ENCODE results near the gene ZNF786.

ZNF786 gene

DNA sequence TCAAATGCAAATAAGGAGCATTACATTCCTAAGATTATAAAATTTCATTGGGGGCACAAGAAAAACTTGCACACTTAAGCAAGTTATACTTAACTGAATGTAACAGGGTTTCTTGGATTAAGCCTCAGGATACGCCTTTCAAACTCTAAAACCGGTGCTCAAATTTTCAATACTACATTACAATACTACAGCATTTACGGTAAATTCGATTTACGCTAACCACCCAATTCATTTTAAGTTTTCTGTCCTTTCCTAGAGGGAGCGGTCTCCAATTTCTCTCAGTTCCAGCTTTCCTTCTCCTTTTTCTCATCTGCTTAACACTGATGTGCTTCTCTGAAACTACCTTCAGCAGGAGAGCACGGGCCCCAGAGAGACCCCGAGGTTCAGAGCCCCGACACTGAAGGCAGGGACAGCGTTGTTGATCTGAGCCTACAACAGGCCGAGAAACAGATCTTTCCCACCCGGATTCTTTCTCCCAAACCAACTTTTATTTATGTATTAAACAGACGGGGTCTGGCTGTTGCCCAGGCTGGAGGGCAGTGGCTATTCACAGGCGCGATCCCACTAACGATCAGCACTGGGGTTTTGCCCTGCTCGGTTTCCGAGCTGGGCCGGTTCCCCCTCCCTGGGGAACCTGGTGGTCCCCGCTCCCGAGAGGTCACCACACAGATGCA is 34.8 kb upstream of the ZNF786 start:
- TF ChIP-seq, protein P1, sequence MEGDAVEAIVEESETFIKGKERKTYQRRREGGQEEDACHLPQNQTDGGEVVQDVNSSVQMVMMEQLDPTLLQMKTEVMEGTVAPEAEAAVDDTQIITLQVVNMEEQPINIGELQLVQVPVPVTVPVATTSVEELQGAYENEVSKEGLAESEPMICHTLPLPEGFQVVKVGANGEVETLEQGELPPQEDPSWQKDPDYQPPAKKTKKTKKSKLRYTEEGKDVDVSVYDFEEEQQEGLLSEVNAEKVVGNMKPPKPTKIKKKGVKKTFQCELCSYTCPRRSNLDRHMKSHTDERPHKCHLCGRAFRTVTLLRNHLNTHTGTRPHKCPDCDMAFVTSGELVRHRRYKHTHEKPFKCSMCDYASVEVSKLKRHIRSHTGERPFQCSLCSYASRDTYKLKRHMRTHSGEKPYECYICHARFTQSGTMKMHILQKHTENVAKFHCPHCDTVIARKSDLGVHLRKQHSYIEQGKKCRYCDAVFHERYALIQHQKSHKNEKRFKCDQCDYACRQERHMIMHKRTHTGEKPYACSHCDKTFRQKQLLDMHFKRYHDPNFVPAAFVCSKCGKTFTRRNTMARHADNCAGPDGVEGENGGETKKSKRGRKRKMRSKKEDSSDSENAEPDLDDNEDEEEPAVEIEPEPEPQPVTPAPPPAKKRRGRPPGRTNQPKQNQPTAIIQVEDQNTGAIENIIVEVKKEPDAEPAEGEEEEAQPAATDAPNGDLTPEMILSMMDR (IDR thresholded peaks at IDR 0.05; ENCODE audit: low read length, missing control alignments) = no peak
- peak; percentile 8 for DNase-seq (ENCODE audit: low read depth)
- H3K4me3 ChIP-seq (replicated peaks; ENCODE audit: low read depth, low read length) = peak overlapping the region; percentile 96

DNA sequence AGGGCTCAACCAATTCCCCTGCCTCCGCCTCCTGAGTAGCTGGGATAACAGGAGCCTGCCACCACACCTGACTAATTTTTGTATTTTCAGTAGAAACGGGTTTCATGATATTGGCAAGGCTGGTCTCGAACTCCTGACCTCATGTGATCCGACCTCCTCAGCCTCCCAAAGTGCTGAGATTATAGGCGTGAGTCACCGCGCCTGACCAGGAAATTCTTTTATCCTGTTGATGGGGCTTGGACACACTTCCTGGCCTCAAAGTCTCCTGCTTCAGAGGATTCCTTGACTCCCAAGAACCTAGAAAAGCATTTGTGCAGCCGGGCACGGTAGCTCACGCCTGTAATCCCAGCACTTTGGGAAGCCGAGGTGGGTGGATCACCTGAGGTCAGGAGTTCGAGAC is 19.5 kb upstream of the ZNF786 start:
- no peak overlapping the region for H3K4me3 ChIP-seq (replicated peaks; ENCODE audit: low read depth, low read length)
- no peak for DNase-seq (ENCODE audit: low read depth)
- TF ChIP-seq, protein P1 (IDR thresholded peaks at IDR 0.05; ENCODE audit: low read length, missing control alignments) = no peak

DNA sequence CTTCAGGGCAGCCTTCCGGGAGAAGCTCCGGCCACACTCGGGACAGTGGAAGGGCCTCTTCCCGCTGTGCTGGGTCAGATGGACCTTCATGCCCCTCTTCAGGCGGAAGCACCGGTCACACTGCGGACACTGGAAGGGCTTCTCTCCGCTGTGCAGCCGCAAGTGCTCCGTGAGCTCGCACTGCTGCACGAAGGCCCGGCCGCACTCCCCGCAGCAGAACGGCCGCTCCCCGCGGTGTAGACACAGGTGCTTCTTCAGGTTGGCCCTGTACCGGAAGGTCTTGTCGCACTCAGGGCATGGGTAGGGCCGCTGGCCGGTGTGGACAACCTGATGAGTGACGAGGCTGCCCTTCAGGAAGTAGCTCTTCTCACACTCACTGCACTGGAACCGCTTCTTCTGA is 14.2 kb upstream of the ZNF786 start:
- no peak overlapping the region for H3K4me3 ChIP-seq (replicated peaks; ENCODE audit: low read depth, low read length)
- TF ChIP-seq, protein P1 (IDR thresholded peaks at IDR 0.05; ENCODE audit: low read length, missing control alignments) = no peak
- DNase-seq (ENCODE audit: low read depth) = no peak

DNA sequence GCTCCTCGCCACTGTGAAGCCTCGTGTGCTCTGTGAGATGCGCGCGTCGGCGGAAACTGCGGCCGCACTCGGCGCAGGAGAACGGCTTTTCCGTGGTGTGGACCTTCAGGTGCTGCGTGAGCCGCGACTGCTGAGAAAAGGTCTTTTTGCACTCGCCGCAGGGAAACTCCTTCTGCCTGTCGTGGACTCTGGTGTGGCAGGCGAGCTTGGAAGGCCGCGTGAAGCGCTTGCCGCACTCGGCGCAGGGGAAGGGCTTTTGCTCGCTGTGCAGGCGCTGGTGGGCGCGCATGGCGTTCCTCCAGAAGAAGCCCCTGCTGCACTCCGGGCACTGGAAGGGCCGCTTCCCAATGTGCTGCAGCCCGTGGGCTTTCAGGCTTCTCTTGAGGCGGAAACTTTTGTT is 13.7 kb upstream of the ZNF786 start:
- TF ChIP-seq, protein P1 (IDR thresholded peaks at IDR 0.05; ENCODE audit: low read length, missing control alignments) = no peak
- no peak for DNase-seq (ENCODE audit: low read depth)
- H3K4me3 ChIP-seq (replicated peaks; ENCODE audit: low read depth, low read length) = no peak overlapping the region

DNA sequence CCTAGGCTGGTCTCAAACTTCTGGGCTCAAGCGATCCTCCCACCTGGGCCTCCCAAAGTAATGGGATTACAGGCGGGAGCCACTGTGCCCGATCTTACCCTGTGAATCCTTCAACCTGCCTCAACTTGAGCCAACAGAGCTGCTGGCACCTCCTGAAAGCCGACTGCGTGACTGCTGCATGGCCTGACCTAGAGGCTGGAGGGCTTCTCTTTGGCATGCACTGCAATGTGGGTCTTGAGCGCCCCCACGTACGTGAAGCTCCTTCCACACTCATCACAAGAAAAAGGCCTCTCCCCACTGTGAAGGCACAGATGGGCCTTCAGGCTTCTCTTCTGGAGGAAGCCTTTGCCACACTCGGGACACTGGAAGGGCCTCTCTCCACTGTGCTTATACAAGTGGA is 12.9 kb upstream of the ZNF786 start:
- DNase-seq (ENCODE audit: low read depth) = no peak
- H3K4me3 ChIP-seq (replicated peaks; ENCODE audit: low read depth, low read length) = no peak overlapping the region
- TF ChIP-seq, protein P1 (IDR thresholded peaks at IDR 0.05; ENCODE audit: low read length, missing control alignments) = no peak

DNA sequence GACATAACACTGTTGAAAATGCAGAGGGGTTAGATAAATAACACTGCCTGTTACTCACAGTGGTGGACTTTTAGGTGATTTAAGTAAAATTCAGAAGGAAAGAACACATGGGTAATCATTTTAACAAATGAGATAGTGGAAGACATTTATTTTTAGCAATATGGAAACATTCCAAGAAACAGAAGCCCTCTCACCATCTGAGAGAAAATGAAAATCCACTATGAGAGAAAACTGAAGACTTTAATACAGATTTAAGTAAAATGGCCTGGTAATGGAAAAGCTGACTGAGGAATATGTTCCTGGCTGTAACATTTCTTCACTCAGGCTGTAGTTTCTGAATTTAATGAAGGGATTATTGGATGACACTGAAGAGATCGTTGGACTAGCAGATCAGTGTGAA is 12.1 kb upstream of the ZNF786 start:
- H3K4me3 ChIP-seq (replicated peaks; ENCODE audit: low read depth, low read length) = no peak overlapping the region
- TF ChIP-seq, protein P1 (IDR thresholded peaks at IDR 0.05; ENCODE audit: low read length, missing control alignments) = no peak
- no peak for DNase-seq (ENCODE audit: low read depth)

DNA sequence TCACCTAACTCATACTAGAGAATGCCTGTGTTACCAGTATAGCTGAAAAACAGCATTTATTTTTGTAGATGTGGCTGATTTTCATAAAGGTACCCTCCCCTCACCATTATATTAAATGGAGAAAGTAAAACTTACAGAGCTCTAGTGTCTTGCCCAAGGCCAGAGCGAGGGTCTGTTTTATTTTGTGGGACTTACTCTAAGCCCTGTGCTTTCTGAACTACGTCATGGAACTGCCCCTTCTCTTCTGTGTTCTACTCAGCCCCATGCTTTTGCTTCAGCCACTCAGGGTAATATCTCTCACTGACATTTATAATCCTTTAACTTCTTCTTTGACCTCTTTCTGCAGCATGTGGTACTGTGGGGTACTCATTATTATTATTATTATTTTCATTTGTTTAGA is 10.3 kb upstream of the ZNF786 start:
- TF ChIP-seq, protein P1 (IDR thresholded peaks at IDR 0.05; ENCODE audit: low read length, missing control alignments) = no peak
- DNase-seq (ENCODE audit: low read depth) = no peak
- H3K4me3 ChIP-seq (replicated peaks; ENCODE audit: low read depth, low read length) = no peak overlapping the region

All from fibroblast of pulmonary artery (primary cell).